ENCODE results near the gene ARIH1. TPM values are rescaled to one million over a fixed set of nuclear protein-coding genes. Genes with fewer than 3 reads are reported as not detected.

ARIH1 gene
- total and polyA plus RNA-seq, 2 of the 8 experiments (the other 6 are each of a cell fraction or from before 2014, with no cell fraction given), result 32.7 to 179 TPM

GRCh38 chr15:72482275-72482674 is 8.1 kb downstream of the ARIH1 start:
- Histone ChIP-seq H3K56ac (replicated peaks; ENCODE audit: insufficient read length, low read depth, low read length) (no peak overlapping the region), H3K9ac (replicated peaks in 1 of 4; ENCODE audit: extremely low read depth in 1 of 4, low read depth in 3 of 4, low read length in 3 of 4) (no peak overlapping the region), H2BK120ac (replicated peaks; ENCODE audit: low read depth, low read length) (no peak overlapping the region), H2BK20ac (ENCODE audit: low read length) (no peak overlapping the region), H2BK15ac (ENCODE audit: low read length) (no peak overlapping the region), H2AFZ (ENCODE audit: low read length) (no peak overlapping the region), H4K5ac (ENCODE audit: insufficient read length, low read depth, low read length) (no peak overlapping the region), H3K36me3 (ENCODE audit: control insufficient read depth in 2 of 4, insufficient read depth in 4 of 4, low read length in 3 of 4) (peaks cover 0 to 15% (median 4%) of the 10 kb centered on the region in 4 experiments; a peak in 2 of 8 replicates), H3K79me1 (ENCODE audit: low read depth, low read length) (peaks cover 2% of the 10 kb centered on the region; the same call in 1 of the 2 replicates), H2BK5ac (ENCODE audit: low read depth, low read length) (no peak overlapping the region), H3K4me2 (ENCODE audit: insufficient read depth in 1 of 2, low read depth in 2 of 2, low read length in 2 of 2) (no peak overlapping the region), H2AK5ac (ENCODE audit: low read depth, low read length) (no peak overlapping the region), H4K91ac (replicated peaks; ENCODE audit: insufficient read length, low read length) (no peak overlapping the region), H3K27ac (ENCODE audit: low read depth, low read length) (no peak overlapping the region), H2BK12ac (ENCODE audit: low read depth, low read length) (no peak overlapping the region), H3K23me2 (ENCODE audit: low read depth, low read length) (no peaks in the 10 kb centered on the region), H3K9me3 (ENCODE audit: insufficient read depth in 2 of 2, low read depth in 1 of 2, low read length in 1 of 2) (no peaks in the 10 kb centered on the region), H3K18ac (ENCODE audit: extremely low read depth, low read length) (no peak overlapping the region), H3K23ac (ENCODE audit: insufficient read length) (no peak overlapping the region), H3K4me1 (replicated peaks in 1 of 4; ENCODE audit: control insufficient read depth in 3 of 4, insufficient read depth in 4 of 4, low read length in 3 of 4) (no peaks in the 10 kb centered on the region), H3K79me2 (ENCODE audit: control insufficient read depth in 1 of 2, insufficient read depth in 2 of 2, low read length in 2 of 2) (peaks cover 42 to 99% of the 10 kb centered on the region in 2 experiments), H4K20me1 (replicated peaks in 1 of 2; ENCODE audit: control insufficient read depth in 1 of 2, insufficient read depth in 2 of 2, low read length in 2 of 2) (peaks cover 9 to 17% of the 10 kb centered on the region in 2 experiments), H4K8ac (ENCODE audit: extremely low read depth, insufficient read depth, low read length) (no peak overlapping the region), H3K4me3 (ENCODE audit: extremely low read depth in 1 of 4, insufficient read depth in 2 of 4, low read depth in 3 of 4, low read length in 4 of 4) (no peak overlapping the region), H3K27me3 (replicated peaks in 1 of 4; ENCODE audit: control insufficient read depth in 3 of 4, extremely low read depth in 1 of 4, insufficient read depth in 3 of 4, low read length in 3 of 4) (no peaks in the 10 kb centered on the region), H3K14ac (ENCODE audit: insufficient read length) (no peak overlapping the region), H3K4ac (replicated peaks; ENCODE audit: insufficient read length, low read depth, low read length) (no peak overlapping the region)
- DNase-seq (ENCODE audit: low read depth in 1 of 2, low spot score in 2 of 2) (no peak), FAIRE-seq (no peak)
- ChIA-PET POLR2A (ENCODE audit: partially characterized antibody) (interaction anchor here (2.0 kb wide), 2 partner anchors 7 to 9 kb away, joined by 6 to 7 read pairs; no protein-coding TSS in a partner anchor), CTCF (ENCODE audit: partially characterized antibody) (interaction anchor here (0.6 to 1.9 kb wide), 3 partner anchors 9 to 141 kb away, joined by 4 read pairs; no protein-coding TSS in a partner anchor)
- TF ChIP-seq RXRA (IDR thresholded peaks at IDR 0.05; ENCODE audit: insufficient read depth, low read depth, low read length), result no peak
- TF ChIP-seq TCF12 (IDR thresholded peaks at IDR 0.05; ENCODE audit: low read depth, low read length), result no peak
- no peak for TF ChIP-seq ZNF274 (IDR thresholded peaks at IDR 0.05; ENCODE audit: borderline replicate concordance, extremely low read depth, low read length)
- no peak for TF ChIP-seq SIRT6 (IDR thresholded peaks at IDR 0.05; ENCODE audit: low read length)
- no peak for TF ChIP-seq SIN3A (conservative IDR thresholded peaks at IDR 0.05 in 1 of 2, IDR thresholded peaks at IDR 0.05 in 1 of 2; ENCODE audit: low read depth in 1 of 2, low read length in 2 of 2)
- TF ChIP-seq MAFK (IDR thresholded peaks at IDR 0.05; ENCODE audit: low read depth, low read length), result no peak
- TF ChIP-seq RBBP5 (IDR thresholded peaks at IDR 0.05; ENCODE audit: borderline replicate concordance, low read depth, low read length), result no peak
- no peak for TF ChIP-seq HDAC2 (IDR thresholded peaks at IDR 0.05; ENCODE audit: borderline replicate concordance in 1 of 2, low read depth in 2 of 2, low read length in 2 of 2)
- no peak for TF ChIP-seq EGR1 (IDR thresholded peaks at IDR 0.05; ENCODE audit: borderline replicate concordance, low read depth, low read length)
- no peak for TF ChIP-seq E2F6 (IDR thresholded peaks at IDR 0.05)
- no peak for TF ChIP-seq POLR2A (IDR thresholded peaks at IDR 0.05; ENCODE audit: control extremely low read depth in 1 of 2, low read depth in 2 of 2, low read length in 2 of 2)
- no peak for TF ChIP-seq CHD1 (IDR thresholded peaks at IDR 0.05; ENCODE audit: low read depth, low read length)
- TF ChIP-seq NANOG (IDR thresholded peaks at IDR 0.05; ENCODE audit: insufficient read depth, low read depth, low read length, poor library complexity, severe bottlenecking), result no peak
